OCI-LY7 (cell line): Measurements from ENCODE around the gene PPP3CA.

ENCODE experiments used
- CTCF ChIP-seq: fragments of 200-600 bp; sonication (generic); conservative IDR thresholded peaks from 2 replicates; pipeline ENCODE4 v1.5.1; 2014; ENCODE audit warnings: mild to moderate bottlenecking, antibody characterized with exemption, low read length, moderate library complexity, mixed read lengths
- EZH2phosphoT487 ChIP-seq: fragments of 200-600 bp; sonication (generic); IDR thresholded peaks from 2 replicates; pipeline ENCODE4 v1.6.1; 2018; ENCODE audit warnings: low read depth, borderline replicate concordance, mild to moderate bottlenecking, mixed run types, antibody characterized with exemption, low read length, moderate library complexity, mixed read lengths

GRCh38 chr4:101098666-101099400, 248.5 kb downstream of the PPP3CA start:
- TF ChIP-seq CTCF, result no peak
- TF ChIP-seq EZH2phosphoT487, result no peak
